ENCODE results near the gene TSHZ1. TPM values are rescaled to one million over a fixed set of nuclear protein-coding genes. Genes with fewer than 3 reads are reported as not detected.

TSHZ1 gene
- total and polyA plus RNA-seq, 4 donors, result 6.2 to 19.9 (median 11.2) TPM

- H3K9ac ChIP-seq (ENCODE audit: insufficient read depth in 1 of 2, low read length in 2 of 2), result no peak overlapping the region
- no peaks in the 10 kb centered on the region for H3K9me3 ChIP-seq (ENCODE audit: control insufficient read depth in 4 of 4, insufficient read depth in 3 of 4, low read length in 3 of 4)
- DNase-seq (no peak), ATAC-seq (ENCODE audit: insufficient read depth, low FRiP score) (no peak)
- H3K36me3 ChIP-seq (ENCODE audit: control insufficient read depth in 4 of 4, insufficient read depth in 4 of 4, low read length in 4 of 4), result peaks cover 0 to 4% (median 2%) of the 10 kb centered on the region in 4 donors
- WGBS, 2 donors, result 72 to 75% methylated on average over 20 of the region's 20 CpGs
- no peak for TF ChIP-seq CTCF (IDR thresholded peaks at IDR 0.05; ENCODE audit: control extremely low read depth, extremely low read depth)
- H3K27me3 ChIP-seq (ENCODE audit: control insufficient read depth in 3 of 3, insufficient read depth in 3 of 3, low read length in 2 of 3), result no peaks in the 10 kb centered on the region
- peaks cover 0 to 18% (median under 1%) of the 10 kb centered on the region in 5 donors for H3K4me1 ChIP-seq (ENCODE audit: control insufficient read depth in 5 of 5, insufficient read depth in 5 of 5, low read length in 5 of 5)
- peak overlapping the region in 1 of 2 donors; percentile 37 for H3K27ac ChIP-seq (ENCODE audit: low read depth in 1 of 2, low read length in 1 of 2)
- no peak overlapping the region for H3K4me3 ChIP-seq
Measured at GRCh38 chr18:75280427-75281280, 70.1 kb downstream of the TSHZ1 start.

- Histone ChIP-seq H3K36me3 (ENCODE audit: control insufficient read depth in 4 of 4, insufficient read depth in 4 of 4, low read length in 4 of 4) (peaks cover 0 to 22% (median 16%) of the 10 kb centered on the region in 4 donors), H3K9me3 (ENCODE audit: control insufficient read depth in 4 of 4, insufficient read depth in 3 of 4, low read length in 3 of 4) (peaks cover 0 to 5% (median 0%) of the 10 kb centered on the region in 4 donors), H3K4me3 (no peak overlapping the region), H3K27me3 (ENCODE audit: control insufficient read depth in 3 of 3, insufficient read depth in 3 of 3, low read length in 2 of 3) (no peaks in the 10 kb centered on the region), H3K4me1 (ENCODE audit: control insufficient read depth in 5 of 5, insufficient read depth in 5 of 5, low read length in 5 of 5) (peaks cover 0 to 9% (median 0%) of the 10 kb centered on the region in 5 donors), H3K27ac (ENCODE audit: low read depth in 1 of 2, low read length in 1 of 2) (no peak overlapping the region), H3K9ac (ENCODE audit: insufficient read depth in 1 of 2, low read length in 2 of 2) (no peak overlapping the region)
- ATAC-seq (ENCODE audit: insufficient read depth, low FRiP score) (no peak), DNase-seq (no peak)
- 97 to 98% methylated on average over 15 of the region's 15 CpGs for whole genome bisulfite sequencing, 2 donors
- TF ChIP-seq CTCF (IDR thresholded peaks at IDR 0.05; ENCODE audit: control extremely low read depth, extremely low read depth), result no peak
Measured at GRCh38 chr18:75282746-75283145, 72.1 kb downstream of the TSHZ1 start.

- Histone ChIP-seq H3K9ac (ENCODE audit: insufficient read depth in 1 of 2, low read length in 2 of 2) (no peak overlapping the region), H3K36me3 (ENCODE audit: control insufficient read depth in 4 of 4, insufficient read depth in 4 of 4, low read length in 4 of 4) (peaks cover 2 to 27% (median 20%) of the 10 kb centered on the region in 4 donors), H3K4me1 (ENCODE audit: control insufficient read depth in 5 of 5, insufficient read depth in 5 of 5, low read length in 5 of 5) (peaks cover 0 to 9% (median 0%) of the 10 kb centered on the region in 5 donors), H3K27ac (ENCODE audit: low read depth in 1 of 2, low read length in 1 of 2) (no peak overlapping the region), H3K27me3 (ENCODE audit: control insufficient read depth in 3 of 3, insufficient read depth in 3 of 3, low read length in 2 of 3) (no peaks in the 10 kb centered on the region), H3K9me3 (ENCODE audit: control insufficient read depth in 4 of 4, insufficient read depth in 3 of 4, low read length in 3 of 4) (peaks cover 0 to 5% (median 0%) of the 10 kb centered on the region in 4 donors), H3K4me3 (no peak overlapping the region)
- DNase-seq (no peak), ATAC-seq (ENCODE audit: insufficient read depth, low FRiP score) (no peak)
- WGBS, 2 donors, result 91 to 93% methylated on average over 7 of the region's 7 CpGs
- TF ChIP-seq CTCF (IDR thresholded peaks at IDR 0.05; ENCODE audit: control extremely low read depth, extremely low read depth), result no peak
Measured at GRCh38 chr18:75283731-75284130, 73.1 kb downstream of the TSHZ1 start.
